Hypothalamus (tissue), 51 donors: ENCODE data around the gene COBL.
A peak's percentile ranks its signal among the peaks of the same experiment; 100 is the strongest.

Source experiments
- DNase-seq, 51 donors: peaks; one replicate each; lab custom pipeline; 2025; lab: John Stamatoyannopoulos, UW

Gene COBL

GRCh38 chr7:51261117-51261835 lies 55.3 kb downstream of the COBL start:
- DNase-seq: no peak

GRCh38 chr7:51260516-51260915 lies 56.1 kb downstream of the COBL start:
- no peak for DNase-seq

- DNase-seq: no peak
These were observed 56.8 kb downstream of the COBL start for GRCh38 chr7:51259766-51260165.

GRCh38 chr7:51256916-51257315 lies 59.7 kb downstream of the COBL start:
- no peak for DNase-seq

- DNase-seq: peak in 38 of 51 donors; percentile 24 to 91 (median 60)
These were observed 60.3 kb downstream of the COBL start for GRCh38 chr7:51256209-51256781.

- DNase-seq: peak in 2 of 51 donors; percentile 49 to 62
These were observed 60.9 kb downstream of the COBL start for GRCh38 chr7:51255536-51256208.

GRCh38 chr7:51255036-51255435 lies 61.6 kb downstream of the COBL start:
- no peak for DNase-seq

- DNase-seq: no peak
These were observed 63.5 kb downstream of the COBL start for GRCh38 chr7:51253157-51253556.

GRCh38 chr7:51251290-51251689 lies 65.3 kb downstream of the COBL start:
- DNase-seq: no peak

GRCh38 chr7:51250512-51250911 lies 66.1 kb downstream of the COBL start:
- DNase-seq: no peak

GRCh38 chr7:51249991-51250390 lies 66.6 kb downstream of the COBL start:
- DNase-seq: no peak

- no peak for DNase-seq
These were observed 67.2 kb downstream of the COBL start for GRCh38 chr7:51249187-51249945.

- peak in 42 of 51 donors; percentile 16 to 84 (median 54) for DNase-seq
These were observed 70.1 kb downstream of the COBL start for GRCh38 chr7:51246258-51247245.

- no peak for DNase-seq
These were observed 71.7 kb downstream of the COBL start for GRCh38 chr7:51244885-51245284.

- no peak for DNase-seq
These were observed 72.6 kb downstream of the COBL start for GRCh38 chr7:51244053-51244452.

- no peak for DNase-seq
These were observed 73.0 kb downstream of the COBL start for GRCh38 chr7:51243631-51244030.

GRCh38 chr7:51242881-51243518 lies 73.6 kb downstream of the COBL start:
- no peak for DNase-seq

GRCh38 chr7:51242007-51242691 lies 74.5 kb downstream of the COBL start:
- DNase-seq: no peak

- DNase-seq: no peak
These were observed 75.7 kb downstream of the COBL start for GRCh38 chr7:51240868-51241267.
